CD4-positive, alpha-beta T cell treated with Interleukin-15 for 1 hour (primary cell): ENCODE measurements around the gene SH3RF1.
"Not testable (repeated sequence)": the region's sequence is repeated elsewhere in the genome, so short reads cannot be mapped to it uniquely, and the experiment has no call there.

ENCODE experiments used
- DNase-seq: peaks from one replicate; pipeline ENCODE4 v3.0.0-alpha.2; 2020

The SH3RF1 gene

GRCh38 chr4:169270810-169271691 is at the start of gene SH3RF1:
TSS of gene SH3RF1 (minus strand) at chr4:169270956. CDS start at chr4:169269212, 1,744 bp downstream.
- DNase-seq: peak; percentile 45

- DNase-seq: no peak
Observed at GRCh38 chr4:169315530-169316343, 45.0 kb upstream of the SH3RF1 start.

GRCh38 chr4:169314906-169315305 is 44.1 kb upstream of the SH3RF1 start:
- DNase-seq: no peak

GRCh38 chr4:169313732-169314131 is 43.0 kb upstream of the SH3RF1 start:
- DNase-seq: no peak

GRCh38 chr4:169312690-169313422 is 42.1 kb upstream of the SH3RF1 start:
- no peak for DNase-seq

- no peak for DNase-seq
Observed at GRCh38 chr4:169311643-169312365, 41.0 kb upstream of the SH3RF1 start.

- DNase-seq: no peak
Observed at GRCh38 chr4:169309326-169309967, 38.7 kb upstream of the SH3RF1 start.

GRCh38 chr4:169307576-169307975 is 36.8 kb upstream of the SH3RF1 start:
- DNase-seq: no peak

- DNase-seq: no peak
Observed at GRCh38 chr4:169305651-169306050, 34.9 kb upstream of the SH3RF1 start.

GRCh38 chr4:169305173-169305572 is 34.4 kb upstream of the SH3RF1 start:
- DNase-seq: no peak

- no peak for DNase-seq
Observed at GRCh38 chr4:169295822-169296221, 25.1 kb upstream of the SH3RF1 start.

- peak; percentile 46 for DNase-seq
Observed at GRCh38 chr4:169293343-169294176, 22.8 kb upstream of the SH3RF1 start.

- DNase-seq: not testable (repeated sequence)
Observed at GRCh38 chr4:169287983-169288382, 17.2 kb upstream of the SH3RF1 start.

GRCh38 chr4:169286562-169287301 is 16.0 kb upstream of the SH3RF1 start:
- DNase-seq: no peak

- no peak for DNase-seq
Observed at GRCh38 chr4:169283114-169283509, 12.4 kb upstream of the SH3RF1 start.

- DNase-seq: no peak
Observed at GRCh38 chr4:169282429-169283113, 11.8 kb upstream of the SH3RF1 start.

- DNase-seq: no peak
Observed at GRCh38 chr4:169279108-169279507, 8.4 kb upstream of the SH3RF1 start.

- no peak for DNase-seq
Observed at GRCh38 chr4:169278624-169279023, 7.9 kb upstream of the SH3RF1 start.

GRCh38 chr4:169277838-169278237 is 7.1 kb upstream of the SH3RF1 start:
- not testable (repeated sequence) for DNase-seq

- DNase-seq: no peak
Observed at GRCh38 chr4:169275180-169275579, 4.4 kb upstream of the SH3RF1 start.
